Liver (tissue), 9 donors: ENCODE results near the gene LRRFIP1. TPM values are rescaled to one million over a fixed set of nuclear protein-coding genes. Genes with fewer than 3 reads are reported as not detected.
A peak's percentile ranks its signal among the peaks of the same experiment; 100 is the strongest.

Source experiments
- DNase-seq: peaks from one replicate; pipeline ENCODE4 v3.0.0-alpha.2; 2017; ENCODE audit warnings: low spot score
- H3K27ac ChIP-seq, 2 donors: one replicate each; pipeline ENCODE4 v1.7.0; 2013; ENCODE audit warnings: inconsistent platforms in 2 of 2, low read length in 2 of 2, control low read depth in 1 of 2, low read depth in 1 of 2, mild to moderate bottlenecking in 1 of 2
- H3K27me3 ChIP-seq, 4 donors: one replicate each; pipeline versions ENCODE4 v1.6.1 to v1.7.0; 2013; ENCODE audit warnings: low read length in 3 of 4, inconsistent platforms in 1 of 4, mild to moderate bottlenecking in 1 of 4, moderate library complexity in 1 of 4; ENCODE audit not compliant: control insufficient read depth in 4 of 4, insufficient read depth in 4 of 4
- H3K36me3 ChIP-seq, 4 donors: one replicate each; pipeline versions ENCODE4 v1.6.1 to v1.7.0; 2013; ENCODE audit warnings: low read length in 3 of 4, mild to moderate bottlenecking in 3 of 4, low read depth in 1 of 4, moderate library complexity in 1 of 4; ENCODE audit not compliant: control insufficient read depth in 4 of 4, insufficient read depth in 3 of 4
- H3K4me1 ChIP-seq, 4 donors: one replicate each; pipeline versions ENCODE4 v1.6.1 to v1.7.0; 2013; ENCODE audit warnings: low read length in 3 of 4, mild to moderate bottlenecking in 3 of 4, moderate library complexity in 1 of 4; ENCODE audit not compliant: control insufficient read depth in 4 of 4, insufficient read depth in 4 of 4
- H3K4me3 ChIP-seq, 3 donors: one replicate each; pipeline versions ENCODE4 v1.6.1 to v1.7.0; 2013; ENCODE audit warnings: low read length in 3 of 3, control low read depth in 1 of 3, low read depth in 1 of 3, mild to moderate bottlenecking in 1 of 3
- H3K9ac ChIP-seq, 2 donors: one replicate each; pipeline ENCODE4 v1.7.0; 2013; ENCODE audit warnings: low read length in 2 of 2, mild to moderate bottlenecking in 2 of 2, moderate library complexity in 2 of 2, control low read depth in 1 of 2, low read depth in 1 of 2
- H3K9me3 ChIP-seq, 4 donors: one replicate each; pipeline versions ENCODE4 v1.6.1 to v1.7.0; 2013; ENCODE audit warnings: low read length in 3 of 4; ENCODE audit not compliant: control insufficient read depth in 4 of 4
- CTCF ChIP-seq: fragments of 150-350 bp; IDR thresholded peaks from 2 replicates; pipeline ENCODE4 v1.5.1; 2017; ENCODE audit warnings: improper control_type of control experiment, low read depth, low read length; ENCODE audit not compliant: missing input control
- EGR1 ChIP-seq, 2 donors: IDR thresholded peaks; 2 replicates each; pipeline ENCODE4 v1.6.1; 2016 to 2018; ENCODE audit warnings: antibody characterized with exemption in 2 of 2, low read depth in 2 of 2
- FOXA1 ChIP-seq: IDR thresholded peaks from 2 replicates; pipeline ENCODE4 v1.6.1; 2016; ENCODE audit warnings: antibody characterized with exemption
- FOXA2 ChIP-seq: IDR thresholded peaks from 2 replicates; pipeline ENCODE4 v1.6.1; 2016; ENCODE audit warnings: antibody characterized with exemption
- HNF4A ChIP-seq, 2 donors: conservative IDR thresholded peaks; 2 replicates each; pipeline ENCODE4 v1.6.1; 2016; ENCODE audit warnings: antibody characterized with exemption in 2 of 2, mild to moderate bottlenecking in 2 of 2
- HNF4G ChIP-seq: IDR thresholded peaks from 2 replicates; pipeline ENCODE4 v1.6.1; 2016; ENCODE audit warnings: antibody characterized with exemption
- JUND ChIP-seq, 2 donors: IDR thresholded peaks; 2 replicates each; pipeline ENCODE4 v1.6.1; 2016; ENCODE audit warnings: antibody characterized with exemption in 2 of 2
- NR2F2 ChIP-seq: IDR thresholded peaks from 2 replicates; pipeline ENCODE4 v1.6.1; 2016; ENCODE audit warnings: antibody characterized with exemption
- RAD21 ChIP-seq, 2 donors: IDR thresholded peaks; 2 replicates each; pipeline ENCODE4 v1.6.1; 2016; ENCODE audit warnings: antibody characterized with exemption in 2 of 2, mild to moderate bottlenecking in 2 of 2
- RXRA ChIP-seq, 2 donors: IDR thresholded peaks; 2 replicates each; pipeline ENCODE4 v1.6.1; 2017 to 2018; ENCODE audit warnings: antibody characterized with exemption in 2 of 2, mild to moderate bottlenecking in 1 of 2
- SP1 ChIP-seq: IDR thresholded peaks from 2 replicates; pipeline ENCODE4 v1.6.1; 2018; ENCODE audit warnings: antibody characterized with exemption, mild to moderate bottlenecking
- TAF1 ChIP-seq: conservative IDR thresholded peaks from 2 replicates; pipeline ENCODE4 v1.6.1; 2016; ENCODE audit warnings: antibody characterized with exemption, mild to moderate bottlenecking
- YY1 ChIP-seq: IDR thresholded peaks from 2 replicates; pipeline ENCODE4 v1.6.1; 2016; ENCODE audit warnings: antibody characterized with exemption, mild to moderate bottlenecking
- ZBTB33 ChIP-seq: IDR thresholded peaks from 2 replicates; pipeline ENCODE4 v1.6.1; 2016; ENCODE audit warnings: antibody characterized with exemption
- WGBS: extraction: QIAGEN DNeasy Blood & Tissue Kit; methylation state at CpG from one replicate; pipeline ENCODE4 v1.1.7; 2013; 5-methylcytosine and 5-hydroxymethylcytosine counted together
- polyA plus RNA-seq, 2 donors: library from polyadenylated mRNA; stranded (reverse) in 1 of 2; unstranded in 1 of 2; fragments of 200-250 nt in 1 of 2; fragments of >200 nt in 1 of 2; fragmentation: Nextera tagmentation in 1 of 2; extraction: Ambion mirVana in 1 of 2; gene quantifications; one replicate each; pipeline versions ENCODE4 v1.2.1 to v1.2.3, GENCODE V29; 2013 to 2015
- total RNA-seq, 2 donors: library from RNA; depleted of rRNA; stranded (reverse); fragments of >200 nt; gene quantifications; one replicate each; pipeline ENCODE4 v1.2.3, GENCODE V29; 2014
- TF ChIP-seq, protein P1 (sequence below): IDR thresholded peaks from 2 replicates; pipeline ENCODE4 v1.6.1; 2016; ENCODE audit warnings: antibody characterized with exemption, mild to moderate bottlenecking
- TF ChIP-seq, protein P2 (sequence below): IDR thresholded peaks from 2 replicates; pipeline ENCODE4 v1.6.1; 2016; ENCODE audit warnings: antibody characterized with exemption
- donor health status: healthy.
- donor health status: healthy.
- donor health status: healthy.
- donor health status: healthy.
- donor health status: healthy.

Gene LRRFIP1
- total and polyA plus RNA-seq, 4 donors: 13.3 to 56.1 (median 39.1) TPM

DNA sequence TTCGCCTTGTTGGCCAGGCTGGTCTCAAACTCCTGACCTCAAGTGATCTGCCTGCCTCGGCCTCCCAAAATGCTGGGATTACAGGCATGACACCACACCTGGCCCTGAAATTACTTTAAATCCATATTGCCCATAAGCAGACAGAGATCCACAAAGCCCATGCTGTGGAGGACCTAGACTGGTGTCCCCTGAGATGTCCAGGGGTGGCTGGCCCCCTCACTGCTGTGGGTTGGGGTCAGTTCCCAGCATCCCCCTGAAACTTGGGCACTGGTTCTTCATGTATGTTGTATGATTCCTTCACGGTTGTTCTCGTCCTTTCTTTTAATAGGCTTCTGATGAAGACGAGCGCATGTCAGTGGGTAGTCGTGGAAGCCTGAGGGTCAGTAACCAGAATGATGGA, 93.1 kb downstream of the LRRFIP1 start:
- peaks cover 5 to 15% (median 12%) of the 10 kb centered on the region in 4 donors for H3K4me1 ChIP-seq
- 99% methylated on average over 7 of the region's 7 CpGs for WGBS

More for the DNA sequence above, 93.1 kb downstream of the LRRFIP1 start:
- H3K27me3 ChIP-seq: no peaks in the 10 kb centered on the region
- DNase-seq: peak; percentile 4
- no peak overlapping the region for H3K27ac ChIP-seq
- peaks cover 0 to 4% (median 1%) of the 10 kb centered on the region in 4 donors for H3K36me3 ChIP-seq
- H3K4me3 ChIP-seq: no peak overlapping the region
- TF ChIP-seq EGR1 (IDR thresholded peaks at IDR 0.05; ENCODE audit: low read depth in 2 of 2): no peak
- no peak for TF ChIP-seq HNF4A (conservative IDR thresholded peaks at IDR 0.05)
- TF ChIP-seq NR2F2: no peak
- TF ChIP-seq, protein P1, sequence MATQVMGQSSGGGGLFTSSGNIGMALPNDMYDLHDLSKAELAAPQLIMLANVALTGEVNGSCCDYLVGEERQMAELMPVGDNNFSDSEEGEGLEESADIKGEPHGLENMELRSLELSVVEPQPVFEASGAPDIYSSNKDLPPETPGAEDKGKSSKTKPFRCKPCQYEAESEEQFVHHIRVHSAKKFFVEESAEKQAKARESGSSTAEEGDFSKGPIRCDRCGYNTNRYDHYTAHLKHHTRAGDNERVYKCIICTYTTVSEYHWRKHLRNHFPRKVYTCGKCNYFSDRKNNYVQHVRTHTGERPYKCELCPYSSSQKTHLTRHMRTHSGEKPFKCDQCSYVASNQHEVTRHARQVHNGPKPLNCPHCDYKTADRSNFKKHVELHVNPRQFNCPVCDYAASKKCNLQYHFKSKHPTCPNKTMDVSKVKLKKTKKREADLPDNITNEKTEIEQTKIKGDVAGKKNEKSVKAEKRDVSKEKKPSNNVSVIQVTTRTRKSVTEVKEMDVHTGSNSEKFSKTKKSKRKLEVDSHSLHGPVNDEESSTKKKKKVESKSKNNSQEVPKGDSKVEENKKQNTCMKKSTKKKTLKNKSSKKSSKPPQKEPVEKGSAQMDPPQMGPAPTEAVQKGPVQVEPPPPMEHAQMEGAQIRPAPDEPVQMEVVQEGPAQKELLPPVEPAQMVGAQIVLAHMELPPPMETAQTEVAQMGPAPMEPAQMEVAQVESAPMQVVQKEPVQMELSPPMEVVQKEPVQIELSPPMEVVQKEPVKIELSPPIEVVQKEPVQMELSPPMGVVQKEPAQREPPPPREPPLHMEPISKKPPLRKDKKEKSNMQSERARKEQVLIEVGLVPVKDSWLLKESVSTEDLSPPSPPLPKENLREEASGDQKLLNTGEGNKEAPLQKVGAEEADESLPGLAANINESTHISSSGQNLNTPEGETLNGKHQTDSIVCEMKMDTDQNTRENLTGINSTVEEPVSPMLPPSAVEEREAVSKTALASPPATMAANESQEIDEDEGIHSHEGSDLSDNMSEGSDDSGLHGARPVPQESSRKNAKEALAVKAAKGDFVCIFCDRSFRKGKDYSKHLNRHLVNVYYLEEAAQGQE: no peak
- TF ChIP-seq CTCF: no peak
- no peak for TF ChIP-seq SP1
- TF ChIP-seq HNF4G: no peak
- no peak for TF ChIP-seq RAD21 (IDR thresholded peaks at IDR 0.05)
- TF ChIP-seq FOXA1: no peak
- no peak for TF ChIP-seq YY1
- TF ChIP-seq JUND (IDR thresholded peaks at IDR 0.05): no peak
- TF ChIP-seq, protein P2, sequence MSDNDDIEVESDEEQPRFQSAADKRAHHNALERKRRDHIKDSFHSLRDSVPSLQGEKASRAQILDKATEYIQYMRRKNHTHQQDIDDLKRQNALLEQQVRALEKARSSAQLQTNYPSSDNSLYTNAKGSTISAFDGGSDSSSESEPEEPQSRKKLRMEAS: no peak
- TF ChIP-seq RXRA (IDR thresholded peaks at IDR 0.05): no peak
- TF ChIP-seq TAF1: no peak
- no peak for TF ChIP-seq FOXA2
- no peak for TF ChIP-seq ZBTB33
- H3K9ac ChIP-seq: no peak overlapping the region
- H3K9me3 ChIP-seq: no peaks in the 10 kb centered on the region
